Kidney epithelial cell (primary cell): ENCODE measurements around the gene NECAB2. TPM values are rescaled to one million over a fixed set of nuclear protein-coding genes. Genes with fewer than 3 reads are reported as not detected.
"Not testable (repeated sequence)": the region's sequence is repeated elsewhere in the genome, so short reads cannot be mapped to it uniquely, and the experiment has no call there.

ENCODE experiments used
- DNase-seq: peaks from one replicate; pipeline ENCODE4 v3.0.0-alpha.2; 2010; ENCODE audit warnings: low read depth
- H3K27me3 ChIP-seq: 2 replicates; pipeline ENCODE4 v1.6.0; 2011; ENCODE audit warnings: low read length; ENCODE audit not compliant: control insufficient read depth, insufficient read depth
- H3K36me3 ChIP-seq: 2 replicates; pipeline ENCODE4 v1.5.1; 2011; ENCODE audit warnings: low read length; ENCODE audit not compliant: control insufficient read depth, insufficient read depth
- H3K4me3 ChIP-seq: 2 replicates; pipeline ENCODE4 v1.5.1; 2011; ENCODE audit warnings: low read depth, mild to moderate bottlenecking, control low read depth, low read length
- total RNA-seq: library from RNA; depleted of rRNA; stranded (reverse); fragments of >200 nt; gene quantifications from 2 replicates; pipeline ENCODE4 v1.2.3, GENCODE V29; 2015
- TF ChIP-seq, protein P1 (sequence below): IDR thresholded peaks from 2 replicates; pipeline ENCODE4 v1.5.1; 2011; ENCODE audit warnings: mild to moderate bottlenecking, moderate library complexity, low read length, control low read depth, inconsistent platforms; ENCODE audit not compliant: insufficient read depth, poor library complexity, severe bottlenecking

NECAB2 gene
- total RNA-seq, 1 donor from 2014 or later: not detected

DNA sequence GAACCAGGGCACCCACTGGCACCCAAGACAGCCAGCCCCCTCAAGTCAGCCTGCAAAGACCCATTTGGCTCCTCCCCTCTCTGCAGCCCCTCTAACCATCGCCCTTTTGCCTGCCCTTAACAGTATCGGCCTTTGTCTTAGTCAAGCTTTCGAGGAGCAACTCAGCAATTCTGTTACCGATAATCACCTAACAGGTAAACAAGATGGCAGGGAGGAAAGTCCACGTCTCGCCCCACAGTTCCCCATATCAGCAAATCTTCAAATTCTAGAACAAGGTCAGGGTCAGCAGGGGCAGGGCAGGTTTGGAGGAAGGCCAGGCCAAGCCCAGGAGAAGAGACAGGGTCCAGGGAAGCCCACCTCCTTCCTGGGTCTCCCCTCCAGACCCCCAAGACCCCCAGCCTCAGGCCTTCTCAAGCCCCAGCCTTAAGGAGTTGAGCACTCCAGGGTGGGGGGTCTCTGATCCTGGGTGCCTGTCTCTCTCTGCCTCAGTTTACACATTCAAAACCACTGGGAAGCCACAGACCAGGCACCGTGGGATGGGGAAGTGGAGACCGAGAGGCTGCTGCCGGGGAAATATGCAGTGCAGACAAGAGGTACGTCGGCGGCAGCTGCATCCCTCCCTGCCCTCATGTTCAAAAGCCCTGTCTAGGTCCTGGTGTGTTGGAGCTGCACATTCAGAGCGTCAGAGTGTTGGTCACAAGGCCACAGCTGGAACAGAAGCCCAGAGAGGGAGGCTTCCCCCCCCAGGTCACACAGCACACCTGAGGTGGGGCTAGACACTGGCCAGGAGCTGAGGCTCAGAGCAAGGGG lies 18.9 kb upstream of the NECAB2 start:
- no peak for DNase-seq
- TF ChIP-seq, protein P1, sequence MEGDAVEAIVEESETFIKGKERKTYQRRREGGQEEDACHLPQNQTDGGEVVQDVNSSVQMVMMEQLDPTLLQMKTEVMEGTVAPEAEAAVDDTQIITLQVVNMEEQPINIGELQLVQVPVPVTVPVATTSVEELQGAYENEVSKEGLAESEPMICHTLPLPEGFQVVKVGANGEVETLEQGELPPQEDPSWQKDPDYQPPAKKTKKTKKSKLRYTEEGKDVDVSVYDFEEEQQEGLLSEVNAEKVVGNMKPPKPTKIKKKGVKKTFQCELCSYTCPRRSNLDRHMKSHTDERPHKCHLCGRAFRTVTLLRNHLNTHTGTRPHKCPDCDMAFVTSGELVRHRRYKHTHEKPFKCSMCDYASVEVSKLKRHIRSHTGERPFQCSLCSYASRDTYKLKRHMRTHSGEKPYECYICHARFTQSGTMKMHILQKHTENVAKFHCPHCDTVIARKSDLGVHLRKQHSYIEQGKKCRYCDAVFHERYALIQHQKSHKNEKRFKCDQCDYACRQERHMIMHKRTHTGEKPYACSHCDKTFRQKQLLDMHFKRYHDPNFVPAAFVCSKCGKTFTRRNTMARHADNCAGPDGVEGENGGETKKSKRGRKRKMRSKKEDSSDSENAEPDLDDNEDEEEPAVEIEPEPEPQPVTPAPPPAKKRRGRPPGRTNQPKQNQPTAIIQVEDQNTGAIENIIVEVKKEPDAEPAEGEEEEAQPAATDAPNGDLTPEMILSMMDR: no peak
- no peaks in the 10 kb centered on the region for H3K36me3 ChIP-seq

DNA sequence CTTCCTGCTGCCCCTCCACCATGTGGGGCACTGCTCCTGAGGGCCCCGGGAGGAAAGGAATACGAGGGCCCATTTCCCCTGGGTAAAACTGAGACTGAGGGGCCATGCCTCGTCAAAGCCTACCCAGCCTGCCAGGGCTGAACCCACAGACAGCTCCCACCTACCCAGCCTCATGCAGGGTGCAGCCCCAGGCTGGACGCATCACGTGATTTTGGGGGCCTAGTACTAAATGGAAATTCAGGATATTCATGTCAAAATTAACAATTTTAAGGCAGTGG lies 18.4 kb upstream of the NECAB2 start:
- no peak overlapping the region for H3K4me3 ChIP-seq
- no peaks in the 10 kb centered on the region for H3K27me3 ChIP-seq
- TF ChIP-seq, protein P1: no peak
- H3K36me3 ChIP-seq: no peaks in the 10 kb centered on the region
- no peak for DNase-seq

More for the DNA sequence above, 18.9 kb upstream of the NECAB2 start:
- no peak overlapping the region for H3K4me3 ChIP-seq
- H3K27me3 ChIP-seq: no peaks in the 10 kb centered on the region

DNA sequence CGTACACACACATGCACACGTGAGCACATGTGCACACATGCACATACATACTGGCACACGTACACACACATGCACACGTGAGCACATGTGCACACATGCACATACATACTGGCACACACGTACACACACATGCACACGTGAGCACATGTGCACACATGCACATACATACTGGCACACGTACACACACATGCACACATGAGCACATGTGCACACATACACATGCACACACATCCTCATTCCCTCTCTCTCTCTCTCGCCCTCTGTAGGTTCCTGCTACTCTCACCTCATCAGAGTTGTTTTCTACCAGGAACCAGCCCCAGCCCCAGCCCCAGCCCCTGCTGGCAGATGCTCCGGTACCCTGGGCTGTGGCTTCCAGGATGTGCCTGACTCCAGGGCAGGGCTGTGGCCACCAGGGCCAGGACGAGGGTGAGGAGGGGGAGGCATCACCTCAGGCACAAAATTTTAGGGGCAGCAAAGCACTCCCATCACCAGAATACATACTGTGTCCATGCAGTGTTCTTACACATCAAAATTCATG lies 17.1 kb upstream of the NECAB2 start:
- H3K4me3 ChIP-seq, H3K36me3 ChIP-seq, H3K27me3 ChIP-seq, DNase-seq: not testable (repeated sequence)

DNA sequence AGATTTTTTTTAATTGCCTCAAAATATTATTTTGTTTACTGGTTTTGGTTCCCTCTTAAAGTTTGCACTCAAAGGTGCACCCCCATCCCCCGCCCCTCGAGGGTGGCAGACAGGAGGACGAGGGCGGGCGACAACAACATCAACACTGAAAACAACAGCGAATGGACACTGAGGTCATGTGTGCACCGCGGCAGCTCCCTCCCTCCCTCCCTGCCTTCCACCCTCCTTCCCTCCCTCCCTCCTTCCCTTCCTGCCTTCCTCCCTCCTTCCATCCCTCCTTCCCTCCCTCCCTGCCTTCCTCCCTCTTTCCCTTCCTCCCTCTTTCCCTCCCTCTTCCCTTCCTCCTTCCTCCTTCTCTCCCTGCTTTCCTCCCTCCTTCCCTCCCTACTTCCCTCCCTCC lies 16.5 kb upstream of the NECAB2 start:
- Histone ChIP-seq H3K36me3 (peaks cover 1% of the 10 kb centered on the region), H3K27me3 (no peaks in the 10 kb centered on the region), H3K4me3 (no peak overlapping the region)
- TF ChIP-seq, protein P1: no peak
- no peak for DNase-seq

DNA sequence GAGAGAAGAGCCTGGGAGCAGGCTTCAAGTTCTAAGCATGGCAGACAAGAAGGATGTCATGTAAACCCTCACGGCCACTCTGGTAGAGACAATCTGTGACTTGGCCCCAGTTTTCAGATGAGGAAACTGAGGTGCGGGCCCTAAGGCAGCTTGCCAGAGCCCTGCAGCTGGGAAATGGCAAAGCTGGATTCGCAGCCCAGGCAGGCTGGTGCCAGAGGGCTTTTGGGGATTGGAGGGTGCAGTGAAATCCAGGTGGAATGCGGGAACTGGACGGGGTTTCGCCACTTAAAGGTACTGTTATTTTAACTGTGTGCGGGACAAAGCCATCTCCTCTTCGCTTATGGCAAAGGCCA lies 15.5 kb upstream of the NECAB2 start:
- DNase-seq: no peak
- H3K4me3 ChIP-seq: no peak overlapping the region

DNA sequence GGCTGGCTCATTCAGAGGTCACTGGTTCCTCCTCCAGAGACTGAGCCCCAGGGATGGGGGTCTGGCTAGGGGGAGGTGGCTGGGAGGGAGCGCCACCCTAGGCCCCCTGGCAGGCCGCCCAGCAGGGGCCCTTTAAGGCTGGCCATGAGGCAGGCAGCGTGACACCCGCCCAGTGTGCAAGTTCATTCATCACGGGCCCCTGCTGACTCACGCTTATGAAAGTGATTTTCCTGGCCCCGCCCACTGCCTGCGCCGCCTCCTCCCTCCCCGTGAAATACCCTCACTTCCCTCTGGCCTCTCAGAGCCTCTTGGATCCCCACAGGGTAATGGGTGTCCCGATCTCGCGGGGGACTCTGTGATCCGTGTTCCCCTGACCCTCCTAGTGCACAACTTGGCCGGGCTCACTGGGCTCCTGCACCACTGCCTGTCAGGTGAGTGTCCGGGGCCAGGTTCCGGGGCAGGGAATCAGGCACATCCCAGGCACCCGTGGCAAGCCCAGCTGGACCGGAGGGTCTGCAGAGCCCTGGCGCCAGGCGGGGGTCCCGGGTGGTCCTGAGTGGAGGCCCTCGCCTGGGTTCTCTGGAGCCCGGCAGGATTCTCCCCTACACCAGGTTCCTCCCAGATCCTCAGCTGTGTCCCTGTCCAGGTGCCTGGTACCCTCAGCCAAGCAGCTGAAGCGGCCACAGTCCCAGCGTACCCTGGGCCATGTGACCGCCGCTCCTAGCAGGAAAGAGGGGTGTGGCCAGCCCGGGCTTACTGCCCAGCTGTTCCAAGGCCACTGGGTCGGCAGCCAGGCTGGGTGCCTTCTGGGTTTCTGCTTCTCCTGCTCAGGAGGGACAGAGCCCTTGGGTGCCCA lies 14.9 kb upstream of the NECAB2 start, which contains the start of gene OSGIN1:
OSGIN1 (plus strand) TSS at position 301 of the 856 bp plus-strand sequence. CDS start 4,432 bp downstream, outside the sequence.
- TF ChIP-seq, protein P1: no peak
- peak; percentile 70 for DNase-seq

More for the DNA sequence above, 15.5 kb upstream of the NECAB2 start:
- TF ChIP-seq, protein P1: no peak
- peaks cover 1% of the 10 kb centered on the region for H3K36me3 ChIP-seq
- H3K27me3 ChIP-seq: no peaks in the 10 kb centered on the region

More for the DNA sequence above, 14.9 kb upstream of the NECAB2 start, which contains the start of gene OSGIN1:
- peak within 1 kb of the TSS; percentile 49 for H3K4me3 ChIP-seq
- no peaks in the 10 kb centered on the region for H3K27me3 ChIP-seq
- peaks cover 1% of the 10 kb centered on the region for H3K36me3 ChIP-seq
